NCI-H526 (cell line): ENCODE measurements around the gene ZNF785.
"Not testable (repeated sequence)": the region's sequence is repeated elsewhere in the genome, so short reads cannot be mapped to it uniquely, and the experiment has no call there.

Source experiments
- DNase-seq, 2 experiments: peaks; one replicate each; lab custom pipeline; 2025; lab: John Stamatoyannopoulos, UW

Gene ZNF785

GRCh38 chr16:30602616-30603277 is 17.2 kb upstream of the ZNF785 start:
- DNase-seq = no peak

GRCh38 chr16:30601966-30602365 is 16.5 kb upstream of the ZNF785 start:
- no peak for DNase-seq

GRCh38 chr16:30600929-30601328 is 15.4 kb upstream of the ZNF785 start:
- DNase-seq = no peak

GRCh38 chr16:30600215-30600614 is 14.7 kb upstream of the ZNF785 start:
- no peak for DNase-seq

- no peak for DNase-seq
Observed at GRCh38 chr16:30592871-30593270, 7.4 kb upstream of the ZNF785 start.

GRCh38 chr16:30590869-30591268 is 5.4 kb upstream of the ZNF785 start:
- not testable (repeated sequence) for DNase-seq

- peak in 1 of 2 experiments; percentile 29 for DNase-seq
Observed at GRCh38 chr16:30589582-30589981, 4.1 kb upstream of the ZNF785 start.

- DNase-seq = no peak
Observed at GRCh38 chr16:30588651-30589050, 3.2 kb upstream of the ZNF785 start.

- DNase-seq = peak in 1 of 2 experiments; percentile 46
Observed at GRCh38 chr16:30585022-30585399, 486 bp downstream of the ZNF785 start.

- no peak for DNase-seq
Observed at GRCh38 chr16:30582611-30583340, 2.7 kb downstream of the ZNF785 start.

- no peak for DNase-seq
Observed at GRCh38 chr16:30581457-30581856, 4.0 kb downstream of the ZNF785 start.

GRCh38 chr16:30574678-30575077 is 10.8 kb downstream of the ZNF785 start:
- DNase-seq = no peak

- peak; percentile 92 to 95 for DNase-seq
Observed at GRCh38 chr16:30571445-30572322, 13.8 kb downstream of the ZNF785 start, which contains the start of gene ZNF688. Gene ZNF688, minus strand, starts transcription at chr16:30571714. Its CDS starts 85 bp downstream, at chr16:30571629.

GRCh38 chr16:30570636-30571444 is 14.7 kb downstream of the ZNF785 start:
- peak in 1 of 2 experiments; percentile 67 for DNase-seq

GRCh38 chr16:30569746-30570635 is 15.5 kb downstream of the ZNF785 start:
- no peak for DNase-seq

- DNase-seq = no peak
Observed at GRCh38 chr16:30569281-30569680, 16.2 kb downstream of the ZNF785 start.

- no peak for DNase-seq
Observed at GRCh38 chr16:30567991-30568638, 17.4 kb downstream of the ZNF785 start.

- no peak for DNase-seq
Observed at GRCh38 chr16:30567160-30567990, 18.1 kb downstream of the ZNF785 start.

- DNase-seq = no peak
Observed at GRCh38 chr16:30566531-30566930, 19.0 kb downstream of the ZNF785 start.
